ENCODE data around the gene INSIG1.

GRCh38 chr7:155298288-155298833 lies 683 bp downstream of the INSIG1 start:
- TF ChIP-seq CTCF (IDR thresholded peaks at IDR 0.05): no peak
- no peak for TF ChIP-seq POLR2A (IDR thresholded peaks at IDR 0.05)
